Mesothelial cell of epicardium (in vitro differentiated cells): ENCODE results near the gene ACTL6B. TPM values are rescaled to one million over a fixed set of nuclear protein-coding genes. Genes with fewer than 3 reads are reported as not detected.

Source experiments
- DNase-seq, 2 experiments: peaks; one replicate each; pipeline ENCODE4 v3.0.0; 2021; ENCODE audit warnings: low spot score in 2 of 2; ENCODE audit not compliant: unreplicated experiment in 2 of 2
- H3K27ac Mint-ChIP-seq: 2 replicates; pipeline ENCODE4 v1.8.0; 2021; ENCODE audit warnings: mixed read lengths
- H3K27me3 Mint-ChIP-seq: 2 replicates; pipeline ENCODE4 v1.8.0; 2021; ENCODE audit warnings: low read depth, mixed read lengths
- H3K36me3 Mint-ChIP-seq: 2 replicates; pipeline ENCODE4 v1.8.0; 2021; ENCODE audit warnings: mixed read lengths
- H3K4me1 Mint-ChIP-seq: 2 replicates; pipeline ENCODE4 v1.8.0; 2021; ENCODE audit warnings: mixed read lengths
- H3K4me3 Mint-ChIP-seq: 2 replicates; pipeline ENCODE4 v1.8.0; 2021; ENCODE audit warnings: mild to moderate bottlenecking, moderate library complexity, mixed read lengths
- H3K9me3 Mint-ChIP-seq: 2 replicates; pipeline ENCODE4 v1.8.0; 2021; ENCODE audit warnings: mixed read lengths
- CTCF ChIP-seq: fragments of 200-600 bp; sonication (generic); IDR thresholded peaks from one replicate; pipeline ENCODE4 v1.5.0; 2021; ENCODE audit warnings: antibody characterized with exemption; ENCODE audit not compliant: unreplicated experiment
- total RNA-seq: library from RNA; stranded (reverse); gene quantifications from 3 replicates; pipeline ENCODE4 v1.2.1, GENCODE V29; 2021

Gene ACTL6B
- total RNA-seq, 1 donor from 2014 or later = not detected

GRCh38 chr7:100603726-100604027, 52.6 kb downstream of the ACTL6B start:
- H3K27me3 Mint-ChIP-seq = no peaks in the 10 kb centered on the region

GRCh38 chr7:100602889-100603725, 53.1 kb downstream of the ACTL6B start:
- Mint-ChIP-seq H3K9me3 (no peaks in the 10 kb centered on the region), H3K4me1 (peaks cover 47% of the 10 kb centered on the region), H3K27ac (peak overlapping the region; percentile 99), H3K4me3 (peak overlapping the region; percentile 82), H3K36me3 (peaks cover 12% of the 10 kb centered on the region), H3K27me3 (no peaks in the 10 kb centered on the region)
- DNase-seq = peak; percentile 77 to 86
- no peak for TF ChIP-seq CTCF

More at GRCh38 chr7:100603726-100604027, 52.6 kb downstream of the ACTL6B start:
- Mint-ChIP-seq H3K36me3 (peaks cover 12% of the 10 kb centered on the region), H3K9me3 (no peaks in the 10 kb centered on the region), H3K4me3 (peak overlapping the region; percentile 82), H3K27ac (peak overlapping the region; percentile 99), H3K4me1 (peaks cover 43% of the 10 kb centered on the region)
- DNase-seq = peak in 1 of 2 experiments; percentile 59
- TF ChIP-seq CTCF = no peak

- peak overlapping the region; percentile 34 for H3K27ac Mint-ChIP-seq
- DNase-seq = no peak
- H3K9me3 Mint-ChIP-seq = no peaks in the 10 kb centered on the region
- TF ChIP-seq CTCF = no peak
- peak overlapping the region; percentile 44 for H3K4me3 Mint-ChIP-seq
- H3K27me3 Mint-ChIP-seq = no peaks in the 10 kb centered on the region
- peaks cover 42% of the 10 kb centered on the region for H3K4me1 Mint-ChIP-seq
- H3K36me3 Mint-ChIP-seq = peaks cover 14% of the 10 kb centered on the region
Observed at GRCh38 chr7:100600730-100601038, 55.6 kb downstream of the ACTL6B start.

GRCh38 chr7:100599911-100600729, 56.1 kb downstream of the ACTL6B start:
- H3K36me3 Mint-ChIP-seq = peaks cover 18% of the 10 kb centered on the region
- no peaks in the 10 kb centered on the region for H3K27me3 Mint-ChIP-seq

GRCh38 chr7:100598425-100598824, 57.8 kb downstream of the ACTL6B start:
- H3K4me3 Mint-ChIP-seq = no peak overlapping the region
- DNase-seq = no peak

More at GRCh38 chr7:100599911-100600729, 56.1 kb downstream of the ACTL6B start:
- Mint-ChIP-seq H3K4me3 (peak overlapping the region; percentile 44), H3K9me3 (no peaks in the 10 kb centered on the region), H3K27ac (peak overlapping the region; percentile 59), H3K4me1 (peaks cover 37% of the 10 kb centered on the region)
- DNase-seq = no peak
- no peak for TF ChIP-seq CTCF

More at GRCh38 chr7:100598425-100598824, 57.8 kb downstream of the ACTL6B start:
- no peak for TF ChIP-seq CTCF
- Mint-ChIP-seq H3K27ac (peak overlapping the region; percentile 84), H3K4me1 (peaks cover 31% of the 10 kb centered on the region), H3K27me3 (no peaks in the 10 kb centered on the region), H3K36me3 (peaks cover 25% of the 10 kb centered on the region), H3K9me3 (no peaks in the 10 kb centered on the region)
